GM04503 (cell line): ENCODE measurements around the gene ZNF248.
"Not testable (repeated sequence)": the region's sequence is repeated elsewhere in the genome, so short reads cannot be mapped to it uniquely, and the experiment has no call there.

ENCODE experiments used
- DNase-seq: peaks from one replicate; pipeline ENCODE4 v3.0.0-alpha.2; 2012; ENCODE audit warnings: low read depth

The ZNF248 gene

GRCh38 chr10:37857287-37858211 lies at the start of gene ZNF248:
ZNF248 (minus strand) TSS chr10:37857610; CDS start chr10:37856310, 1,300 bp downstream.
- peak; percentile 76 for DNase-seq

- no peak for DNase-seq
Measured at GRCh38 chr10:37906382-37906781, 49.0 kb upstream of the ZNF248 start.

GRCh38 chr10:37896436-37896835 lies 39.0 kb upstream of the ZNF248 start:
- no peak for DNase-seq

- no peak for DNase-seq
Measured at GRCh38 chr10:37895674-37896073, 38.3 kb upstream of the ZNF248 start.

GRCh38 chr10:37885850-37886249 lies 28.4 kb upstream of the ZNF248 start:
- DNase-seq, result no peak

- DNase-seq, result no peak
Measured at GRCh38 chr10:37872955-37873354, 15.5 kb upstream of the ZNF248 start.

GRCh38 chr10:37872283-37872682 lies 14.9 kb upstream of the ZNF248 start:
- no peak for DNase-seq

GRCh38 chr10:37871568-37872251 lies 14.3 kb upstream of the ZNF248 start:
- no peak for DNase-seq

GRCh38 chr10:37871143-37871542 lies 13.7 kb upstream of the ZNF248 start:
- no peak for DNase-seq

GRCh38 chr10:37868796-37869195 lies 11.4 kb upstream of the ZNF248 start:
- DNase-seq, result no peak

GRCh38 chr10:37865957-37866803 lies 8.8 kb upstream of the ZNF248 start:
- no peak for DNase-seq

- DNase-seq, result no peak
Measured at GRCh38 chr10:37865264-37865663, 7.9 kb upstream of the ZNF248 start.

- DNase-seq, result peak; percentile 58
Measured at GRCh38 chr10:37860494-37861190, 3.2 kb upstream of the ZNF248 start.

- DNase-seq, result not testable (repeated sequence)
Measured at GRCh38 chr10:37859270-37859669, 1.9 kb upstream of the ZNF248 start.

- no peak for DNase-seq
Measured at GRCh38 chr10:37856881-37857286, 526 bp downstream of the ZNF248 start.

GRCh38 chr10:37855636-37856035 lies 1.8 kb downstream of the ZNF248 start:
- no peak for DNase-seq

GRCh38 chr10:37854626-37855025 lies 2.8 kb downstream of the ZNF248 start:
- DNase-seq, result no peak

GRCh38 chr10:37844644-37845043 lies 12.8 kb downstream of the ZNF248 start:
- no peak for DNase-seq

GRCh38 chr10:37839243-37839642 lies 18.2 kb downstream of the ZNF248 start:
- DNase-seq, result no peak

- no peak for DNase-seq
Measured at GRCh38 chr10:37831495-37832333, 25.7 kb downstream of the ZNF248 start.

- DNase-seq, result no peak
Measured at GRCh38 chr10:37826806-37827205, 30.6 kb downstream of the ZNF248 start.
